HepG2 (cell line): ENCODE results near the gene RPL27A. TPM values are rescaled to one million over a fixed set of nuclear protein-coding genes. Genes with fewer than 3 reads are reported as not detected.

Experiments
- ARID2 ChIP-seq: sonication (generic); formaldehyde crosslinking; IDR thresholded peaks from 2 replicates; pipeline ENCODE4 v1.8.1; 2022; ENCODE audit warnings: mild to moderate bottlenecking, missing genetic modification reagents, borderline replicate concordance
- ATF7-NPFF ChIP-seq: sonication (generic); formaldehyde crosslinking; IDR thresholded peaks from 2 replicates; pipeline ENCODE4 v1.8.1; 2023; ENCODE audit warnings: mild to moderate bottlenecking, low read depth, missing genetic modification reagents, moderate library complexity
- CEBPB ChIP-seq: IDR thresholded peaks from 2 replicates; pipeline ENCODE4 v1.6.1; 2011; ENCODE audit warnings: low read depth, low read length, improper control_type of control experiment, borderline replicate concordance
- HMGXB4 ChIP-seq, 2 experiments: sonication (generic) in 1 of 2; formaldehyde crosslinking in 1 of 2; IDR thresholded peaks; 2 replicates each; pipeline versions ENCODE4 v1.4.0 to v1.6.1; 2018 to 2020; ENCODE audit warnings: missing genetic modification reagents in 2 of 2, borderline replicate concordance in 1 of 2, low read depth in 1 of 2, mild to moderate bottlenecking in 1 of 2, missing biosample characterization in 1 of 2
- IRX3 ChIP-seq: sonication (generic); formaldehyde crosslinking; IDR thresholded peaks from 2 replicates; pipeline ENCODE4 v1.8.1; 2023; ENCODE audit warnings: mild to moderate bottlenecking, low read depth, missing genetic modification reagents, borderline replicate concordance
- NCOA1 ChIP-seq: sonication (generic); formaldehyde crosslinking; IDR thresholded peaks from 2 replicates; pipeline ENCODE4 v1.9.0; 2021; ENCODE audit warnings: missing genetic modification reagents
- NR3C1 ChIP-seq: sonication (generic); formaldehyde crosslinking; IDR thresholded peaks from 2 replicates; pipeline ENCODE4 v1.4.0; 2020; ENCODE audit warnings: missing genetic modification reagents
- PCBP2 ChIP-seq: fragments of 200-400 bp; formaldehyde crosslinking; optimal IDR thresholded peaks from 2 replicates; pipeline ENCODE3; 2018; ENCODE audit warnings: low read length, low read depth; ENCODE audit not compliant: poor library complexity, severe bottlenecking
- POLR2AphosphoS5 ChIP-seq: IDR thresholded peaks from 2 replicates; pipeline ENCODE4 v1.6.1; 2012; ENCODE audit warnings: low read depth, low read length
- PREB ChIP-seq: sonication (generic); formaldehyde crosslinking; IDR thresholded peaks from 2 replicates; pipeline ENCODE4 v1.4.0; 2020; ENCODE audit warnings: missing genetic modification reagents
- SCMH1 ChIP-seq: sonication (generic); formaldehyde crosslinking; IDR thresholded peaks from 2 replicates; pipeline ENCODE4 v1.9.0; 2021; ENCODE audit warnings: missing genetic modification reagents, mild to moderate bottlenecking, borderline replicate concordance
- SMC3 ChIP-seq: IDR thresholded peaks from 2 replicates; pipeline ENCODE4 v1.6.1; 2011; ENCODE audit warnings: low read length, improper control_type of control experiment
- TEAD3 ChIP-seq: optimal IDR thresholded peaks from 2 replicates; pipeline ENCODE3; 2016; ENCODE audit warnings: borderline replicate concordance
- ZKSCAN1 ChIP-seq: fragments of 150-350 bp; IDR thresholded peaks from 2 replicates; pipeline ENCODE4 v1.6.1; 2014; ENCODE audit warnings: low read length
- ZNF207 ChIP-seq: fragments of 450-650 bp; IDR thresholded peaks from 2 replicates; pipeline ENCODE4 v1.6.1; 2016; ENCODE audit warnings: antibody characterized with exemption, borderline replicate concordance
- ZNF263 ChIP-seq: sonication (generic); formaldehyde crosslinking; IDR thresholded peaks from 2 replicates; pipeline ENCODE4 v1.4.0; 2020; ENCODE audit warnings: missing genetic modification reagents
- ZNF383 ChIP-seq: sonication (generic); formaldehyde crosslinking; IDR thresholded peaks from 2 replicates; pipeline ENCODE4 v1.4.0; 2020; ENCODE audit warnings: missing genetic modification reagents, mild to moderate bottlenecking, borderline replicate concordance
- ZNF770 ChIP-seq: sonication (generic); formaldehyde crosslinking; IDR thresholded peaks from 2 replicates; pipeline ENCODE4 v1.5.0; 2020; ENCODE audit warnings: mild to moderate bottlenecking, missing genetic modification reagents
- ZNF784 ChIP-seq: sonication (generic); formaldehyde crosslinking; IDR thresholded peaks from 2 replicates; pipeline ENCODE4 v1.5.1; 2020; ENCODE audit warnings: missing genetic modification reagents, mild to moderate bottlenecking, borderline replicate concordance
- ZSCAN5A ChIP-seq: sonication (generic); formaldehyde crosslinking; IDR thresholded peaks from 2 replicates; pipeline ENCODE4 v1.8.0; 2022; ENCODE audit warnings: mild to moderate bottlenecking, missing genetic modification reagents, borderline replicate concordance
- polyA plus RNA-seq, 8 experiments: library from polyadenylated mRNA; depleted of rRNA in 3 of 8; stranded (reverse) in 7 of 8; unstranded in 1 of 8; fragments of >200 nt; fragmentation: Illumina TruSeq in 4 of 8; extraction: Trizol in 4 of 8; gene quantifications; 2 replicates each; pipeline versions ENCODE4 v1.2.1 to v1.2.3, GENCODE V29; 2011 to 2016; ENCODE audit warnings: low read depth in 4 of 8, missing spikeins in 1 of 8, mixed read lengths in 1 of 8; ENCODE audit not compliant: insufficient read depth in 1 of 8
- total RNA-seq, 5 experiments: library from RNA; depleted of rRNA; stranded (reverse); fragments of >200 nt; fragmentation: Illumina TruSeq; extraction: Trizol; gene quantifications; 2 replicates each; pipeline ENCODE4 v1.2.3, GENCODE V29; 2016; ENCODE audit warnings: low read depth in 1 of 5
- TF ChIP-seq, protein P1 (sequence below): sonication (generic); formaldehyde crosslinking; IDR thresholded peaks from 2 replicates; pipeline ENCODE4 v1.4.0; 2020; ENCODE audit warnings: missing genetic modification reagents, borderline replicate concordance

RPL27A gene
- total and polyA plus RNA-seq, 2 of the 13 experiments (the other 11 are each of a cell fraction or from before 2014, with no cell fraction given) = 1,531 to 2,153 TPM

DNA sequence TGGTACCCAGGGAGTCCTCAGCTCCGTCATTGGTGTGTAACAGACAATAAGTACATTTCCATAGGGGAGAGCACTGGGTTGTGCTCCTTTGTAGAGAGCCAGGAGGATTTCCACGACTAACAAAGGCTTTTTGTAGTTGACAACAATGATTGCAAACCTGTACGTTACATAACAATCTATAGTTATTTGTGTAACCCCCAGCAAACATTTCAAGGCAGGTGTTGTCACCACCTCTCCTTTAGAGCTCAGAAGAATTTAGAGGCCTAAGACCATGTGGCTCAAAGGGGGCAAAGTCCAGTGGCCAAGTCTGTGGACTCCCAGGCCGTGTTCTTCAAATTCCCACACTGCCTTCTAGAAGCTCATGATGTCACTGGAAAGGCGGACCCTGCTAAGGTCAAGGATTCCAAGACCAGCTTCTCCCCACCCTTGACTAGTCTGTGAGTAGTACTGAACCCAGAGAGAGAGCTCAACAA, 15.8 kb downstream of the RPL27A start (continued):
- TF ChIP-seq ZNF770 (CRISPR knock-in tag) = no peak
- no peak for TF ChIP-seq HMGXB4 (CRISPR knock-in tag; IDR thresholded peaks at IDR 0.05; ENCODE audit: borderline replicate concordance in 1 of 2, low read depth in 1 of 2)
- no peak for TF ChIP-seq NR3C1 (CRISPR knock-in tag)
- no peak for TF ChIP-seq NCOA1 (CRISPR knock-in tag)
- no peak for TF ChIP-seq PCBP2
- TF ChIP-seq ATF7-NPFF (CRISPR knock-in tag) = no peak
- no peak for TF ChIP-seq POLR2AphosphoS5
- no peak for TF ChIP-seq ARID2
- no peak for TF ChIP-seq IRX3
- TF ChIP-seq SCMH1 (CRISPR knock-in tag) = no peak
- peak; percentile 79 for TF ChIP-seq ZNF263
- no peak for TF ChIP-seq ZKSCAN1
- TF ChIP-seq, protein P1, sequence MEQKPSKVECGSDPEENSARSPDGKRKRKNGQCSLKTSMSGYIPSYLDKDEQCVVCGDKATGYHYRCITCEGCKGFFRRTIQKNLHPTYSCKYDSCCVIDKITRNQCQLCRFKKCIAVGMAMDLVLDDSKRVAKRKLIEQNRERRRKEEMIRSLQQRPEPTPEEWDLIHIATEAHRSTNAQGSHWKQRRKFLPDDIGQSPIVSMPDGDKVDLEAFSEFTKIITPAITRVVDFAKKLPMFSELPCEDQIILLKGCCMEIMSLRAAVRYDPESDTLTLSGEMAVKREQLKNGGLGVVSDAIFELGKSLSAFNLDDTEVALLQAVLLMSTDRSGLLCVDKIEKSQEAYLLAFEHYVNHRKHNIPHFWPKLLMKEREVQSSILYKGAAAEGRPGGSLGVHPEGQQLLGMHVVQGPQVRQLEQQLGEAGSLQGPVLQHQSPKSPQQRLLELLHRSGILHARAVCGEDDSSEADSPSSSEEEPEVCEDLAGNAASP = 0 out of 2 replicates have a peak, but pooled peaks have one; percentile 16
- TF ChIP-seq ZNF207 = no peak
- no peak for TF ChIP-seq ZSCAN5A (CRISPR knock-in tag)
- no peak for TF ChIP-seq ZNF784 (CRISPR knock-in tag)
- TF ChIP-seq TEAD3 (CRISPR knock-in tag) = no peak
- TF ChIP-seq ZNF383 (CRISPR knock-in tag) = no peak
- no peak for TF ChIP-seq SMC3
- TF ChIP-seq PREB = no peak
- no peak; the same call in 1 of the 2 replicates for TF ChIP-seq CEBPB
